Right atrium auricular region (tissue), 2 donors: ENCODE data around the gene DLG2. TPM values are rescaled to one million over a fixed set of nuclear protein-coding genes. Genes with fewer than 3 reads are reported as not detected.

Source experiments
- DNase-seq: peaks from one replicate; pipeline ENCODE4 v3.0.0-alpha.2; 2019; ENCODE audit warnings: low spot score
- H3K27ac ChIP-seq, 2 donors: fragments of 200-600 bp; sonication (generic); 1 replicate in 1 of 2; 2 replicates in 1 of 2; pipeline ENCODE4 v1.5.1; 2016 to 2019
- H3K27me3 ChIP-seq, 2 donors: fragments of 200-600 bp; sonication (generic); one replicate each; pipeline versions ENCODE4 v1.5.1 to v1.6.0; 2017 to 2019
- H3K36me3 ChIP-seq: fragments of 200-600 bp; sonication (generic); one replicate; pipeline ENCODE4 v1.5.1; 2016
- H3K4me1 ChIP-seq, 2 donors: fragments of 200-600 bp; sonication (generic); one replicate each; pipeline versions ENCODE4 v1.5.1 to v1.6.0; 2017 to 2019
- H3K4me3 ChIP-seq, 2 donors: fragments of 200-600 bp; sonication (generic); 1 replicate in 1 of 2; 2 replicates in 1 of 2; pipeline ENCODE4 v1.5.1; 2017 to 2019; ENCODE audit warnings: mild to moderate bottlenecking in 1 of 2, moderate library complexity in 1 of 2
- H3K9me3 ChIP-seq, 2 donors: fragments of 200-600 bp; sonication (generic); one replicate each; pipeline ENCODE4 v1.5.1; 2019
- total RNA-seq, 2 donors: library from RNA; depleted of rRNA; stranded (reverse); fragments of >200 nt; gene quantifications; one replicate each; pipeline ENCODE4 v1.1.0, GENCODE V29; 2016
- TF ChIP-seq, protein P1 (sequence below), 2 donors: fragments of 200-600 bp; sonication (generic); IDR thresholded peaks; one replicate each; pipeline ENCODE4 v1.5.1; 2019; ENCODE audit warnings: antibody characterized with exemption in 2 of 2

DLG2 gene
- total RNA-seq, 2 donors from 2014 or later, result 6.6 to 6.7 TPM

DNA sequence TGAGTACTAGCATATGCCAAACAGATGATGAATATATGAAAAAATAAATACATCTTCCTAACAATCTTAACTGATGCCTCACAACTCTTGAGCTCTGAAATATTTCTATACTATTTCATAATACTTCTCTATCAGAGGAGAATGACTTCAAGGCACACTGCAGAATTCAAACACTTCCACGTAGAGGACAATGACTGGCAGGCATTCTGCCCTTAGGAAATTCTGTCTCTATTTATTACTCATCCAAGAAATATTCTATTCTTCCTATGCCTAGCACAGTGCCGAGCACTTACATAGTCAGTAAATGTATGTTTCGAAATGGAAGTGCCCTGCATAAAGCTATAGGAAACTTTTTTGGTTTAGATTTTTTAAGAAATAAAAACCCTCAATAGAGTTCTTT is 809.1 kb downstream of the DLG2 start:
- Histone ChIP-seq H3K9me3 (no peaks in the 10 kb centered on the region), H3K27ac (no peak overlapping the region), H3K4me1 (no peaks in the 10 kb centered on the region), H3K27me3 (no peaks in the 10 kb centered on the region), H3K4me3 (no peak overlapping the region), H3K36me3 (no peaks in the 10 kb centered on the region)
- no peak for DNase-seq
- TF ChIP-seq, protein P1, sequence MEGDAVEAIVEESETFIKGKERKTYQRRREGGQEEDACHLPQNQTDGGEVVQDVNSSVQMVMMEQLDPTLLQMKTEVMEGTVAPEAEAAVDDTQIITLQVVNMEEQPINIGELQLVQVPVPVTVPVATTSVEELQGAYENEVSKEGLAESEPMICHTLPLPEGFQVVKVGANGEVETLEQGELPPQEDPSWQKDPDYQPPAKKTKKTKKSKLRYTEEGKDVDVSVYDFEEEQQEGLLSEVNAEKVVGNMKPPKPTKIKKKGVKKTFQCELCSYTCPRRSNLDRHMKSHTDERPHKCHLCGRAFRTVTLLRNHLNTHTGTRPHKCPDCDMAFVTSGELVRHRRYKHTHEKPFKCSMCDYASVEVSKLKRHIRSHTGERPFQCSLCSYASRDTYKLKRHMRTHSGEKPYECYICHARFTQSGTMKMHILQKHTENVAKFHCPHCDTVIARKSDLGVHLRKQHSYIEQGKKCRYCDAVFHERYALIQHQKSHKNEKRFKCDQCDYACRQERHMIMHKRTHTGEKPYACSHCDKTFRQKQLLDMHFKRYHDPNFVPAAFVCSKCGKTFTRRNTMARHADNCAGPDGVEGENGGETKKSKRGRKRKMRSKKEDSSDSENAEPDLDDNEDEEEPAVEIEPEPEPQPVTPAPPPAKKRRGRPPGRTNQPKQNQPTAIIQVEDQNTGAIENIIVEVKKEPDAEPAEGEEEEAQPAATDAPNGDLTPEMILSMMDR (IDR thresholded peaks at IDR 0.05), result no peak

DNA sequence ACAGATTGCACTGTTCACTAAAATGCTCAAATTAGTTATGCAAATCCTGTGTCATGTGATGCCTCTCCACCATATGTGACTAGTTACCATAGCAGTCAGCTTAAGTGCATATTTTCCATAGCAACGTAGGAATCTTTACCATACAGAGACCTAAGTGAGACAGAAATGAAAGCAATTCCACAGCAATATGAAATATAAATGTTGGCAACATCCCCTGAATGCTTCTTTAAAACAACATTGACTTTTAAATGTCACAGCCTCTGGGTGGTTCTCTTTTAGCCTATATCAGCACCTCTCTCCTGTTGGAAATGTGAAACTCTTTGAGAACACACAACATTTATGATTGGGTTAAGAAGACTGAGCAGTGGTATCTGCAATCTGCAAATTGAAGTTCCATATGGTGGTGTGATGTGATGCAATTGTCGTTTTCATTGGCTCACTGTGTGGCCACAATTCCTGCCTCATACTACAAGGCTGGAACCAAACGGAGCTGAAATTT is 814.6 kb downstream of the DLG2 start:
- TF ChIP-seq, protein P1 (IDR thresholded peaks at IDR 0.05), result no peak
- no peak for DNase-seq
- Histone ChIP-seq H3K36me3 (no peaks in the 10 kb centered on the region), H3K4me1 (no peaks in the 10 kb centered on the region), H3K9me3 (no peaks in the 10 kb centered on the region), H3K27me3 (no peaks in the 10 kb centered on the region), H3K4me3 (no peak overlapping the region), H3K27ac (no peak overlapping the region)

DNA sequence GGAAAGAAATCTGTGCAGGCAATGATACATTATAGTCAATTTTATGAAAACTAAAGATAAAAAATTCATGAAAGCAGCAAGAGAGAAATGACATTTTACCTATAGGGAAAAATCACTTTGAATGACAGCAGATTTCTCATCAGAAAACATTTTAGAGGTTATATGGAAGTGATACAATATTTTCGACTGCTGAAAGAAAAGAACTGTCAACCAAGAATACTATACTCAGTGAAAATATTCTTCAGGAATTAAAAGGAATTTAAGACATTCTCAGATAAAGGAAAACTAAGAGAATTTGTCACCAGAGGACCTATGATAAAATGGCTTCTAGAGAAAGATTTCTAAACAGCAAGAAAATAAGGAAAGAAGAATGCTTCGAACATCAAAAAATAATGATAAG is 820.8 kb downstream of the DLG2 start:
- Histone ChIP-seq H3K36me3 (no peaks in the 10 kb centered on the region), H3K27ac (no peak overlapping the region), H3K4me3 (no peak overlapping the region), H3K9me3 (peaks cover 0 to 19% of the 10 kb centered on the region in 2 donors), H3K4me1 (no peaks in the 10 kb centered on the region), H3K27me3 (no peaks in the 10 kb centered on the region)
- TF ChIP-seq, protein P1 (IDR thresholded peaks at IDR 0.05), result no peak
- DNase-seq, result no peak

DNA sequence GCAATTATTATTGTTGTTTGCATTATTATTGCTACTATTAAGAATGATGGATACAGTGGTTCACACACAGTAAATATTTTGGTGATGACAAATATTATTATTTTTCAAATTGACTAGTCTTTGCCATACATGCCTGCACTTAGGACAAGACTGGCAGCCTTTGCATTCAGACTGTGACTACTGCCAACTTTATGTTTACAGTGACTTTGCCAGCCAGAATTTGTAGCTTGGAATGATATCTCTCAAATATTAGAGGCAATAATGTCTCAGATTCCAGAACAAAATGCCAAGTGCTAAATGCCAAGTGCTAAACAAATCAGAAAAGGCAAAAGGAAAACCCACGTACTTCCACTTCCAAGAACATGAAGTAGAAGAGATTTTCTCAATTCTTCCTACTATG is 823.1 kb downstream of the DLG2 start:
- H3K4me3 ChIP-seq, result no peak overlapping the region
- H3K27me3 ChIP-seq, result no peaks in the 10 kb centered on the region
- TF ChIP-seq, protein P1 (IDR thresholded peaks at IDR 0.05), result no peak
- no peak overlapping the region for H3K27ac ChIP-seq
- H3K36me3 ChIP-seq, result no peaks in the 10 kb centered on the region
- H3K4me1 ChIP-seq, result no peaks in the 10 kb centered on the region
- H3K9me3 ChIP-seq, result peaks cover 0 to 19% of the 10 kb centered on the region in 2 donors
- no peak for DNase-seq

DNA sequence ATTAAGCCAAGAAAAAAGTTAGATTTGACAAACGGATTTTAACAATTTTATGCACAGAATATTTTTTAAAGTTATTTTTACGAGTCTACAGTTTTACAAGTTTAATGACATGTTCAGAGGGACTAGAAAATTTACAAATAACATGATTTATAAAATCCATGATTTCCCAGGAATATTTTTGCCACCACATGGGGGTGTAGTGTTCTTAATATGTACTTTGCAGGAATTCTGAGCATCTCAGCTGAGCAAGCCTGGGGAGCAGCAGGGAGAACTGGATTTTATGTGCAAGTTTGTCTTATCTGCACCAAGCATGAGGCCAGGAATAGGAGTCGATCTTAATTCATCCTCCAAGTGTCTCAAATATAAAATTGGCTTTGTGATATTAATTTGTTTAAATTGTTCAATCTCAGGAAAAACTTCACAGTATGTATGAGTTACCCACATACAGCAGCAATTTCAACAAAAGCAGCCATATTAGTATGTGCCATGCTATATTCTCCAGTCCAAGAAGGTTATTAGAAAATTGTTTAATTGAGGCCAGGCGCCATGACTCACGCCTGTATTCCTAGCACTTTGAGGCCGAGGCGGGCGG is 826.3 kb downstream of the DLG2 start:
- Histone ChIP-seq H3K27me3 (no peaks in the 10 kb centered on the region), H3K27ac (no peak overlapping the region), H3K4me3 (no peak overlapping the region), H3K9me3 (peaks cover 0 to 5% of the 10 kb centered on the region in 2 donors), H3K36me3 (no peaks in the 10 kb centered on the region), H3K4me1 (no peaks in the 10 kb centered on the region)
- DNase-seq, result no peak
- TF ChIP-seq, protein P1 (IDR thresholded peaks at IDR 0.05), result peak in 1 of 2 donors; percentile 53

DNA sequence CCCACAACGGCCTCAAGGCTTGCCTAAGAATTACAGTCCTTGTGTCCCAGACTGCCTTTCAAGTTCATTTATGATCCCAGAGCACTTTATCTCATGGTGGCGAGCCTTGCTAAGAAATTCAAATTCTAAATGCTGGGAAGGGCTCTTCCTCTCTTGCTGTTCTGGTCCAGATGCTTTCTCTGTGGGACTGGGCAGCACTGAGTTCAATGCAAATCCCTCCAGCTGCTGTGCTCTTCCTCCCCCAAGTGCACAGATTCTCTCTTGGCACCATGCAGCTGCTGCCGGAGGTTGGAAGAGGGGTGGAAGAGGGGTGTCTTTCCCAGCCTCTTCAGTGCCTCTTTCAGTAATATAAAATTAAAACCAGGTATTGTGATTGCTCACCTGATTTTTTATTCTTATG is 828.0 kb downstream of the DLG2 start:
- H3K9me3 ChIP-seq, result no peaks in the 10 kb centered on the region
- DNase-seq, result no peak
- TF ChIP-seq, protein P1 (IDR thresholded peaks at IDR 0.05), result no peak
- no peak overlapping the region for H3K27ac ChIP-seq
- no peaks in the 10 kb centered on the region for H3K36me3 ChIP-seq
- H3K4me3 ChIP-seq, result no peak overlapping the region
- no peaks in the 10 kb centered on the region for H3K27me3 ChIP-seq
- H3K4me1 ChIP-seq, result no peaks in the 10 kb centered on the region
